Right kidney (tissue), 1 donor: ENCODE measurements around the gene NUP205.
"Not testable (repeated sequence)": the region's sequence is repeated elsewhere in the genome, so short reads cannot be mapped to it uniquely, and the experiment has no call there.

ENCODE experiments used
- DNase-seq: peaks from one replicate; pipeline ENCODE4 v3.0.0-alpha.2; 2016

The NUP205 gene

DNA sequence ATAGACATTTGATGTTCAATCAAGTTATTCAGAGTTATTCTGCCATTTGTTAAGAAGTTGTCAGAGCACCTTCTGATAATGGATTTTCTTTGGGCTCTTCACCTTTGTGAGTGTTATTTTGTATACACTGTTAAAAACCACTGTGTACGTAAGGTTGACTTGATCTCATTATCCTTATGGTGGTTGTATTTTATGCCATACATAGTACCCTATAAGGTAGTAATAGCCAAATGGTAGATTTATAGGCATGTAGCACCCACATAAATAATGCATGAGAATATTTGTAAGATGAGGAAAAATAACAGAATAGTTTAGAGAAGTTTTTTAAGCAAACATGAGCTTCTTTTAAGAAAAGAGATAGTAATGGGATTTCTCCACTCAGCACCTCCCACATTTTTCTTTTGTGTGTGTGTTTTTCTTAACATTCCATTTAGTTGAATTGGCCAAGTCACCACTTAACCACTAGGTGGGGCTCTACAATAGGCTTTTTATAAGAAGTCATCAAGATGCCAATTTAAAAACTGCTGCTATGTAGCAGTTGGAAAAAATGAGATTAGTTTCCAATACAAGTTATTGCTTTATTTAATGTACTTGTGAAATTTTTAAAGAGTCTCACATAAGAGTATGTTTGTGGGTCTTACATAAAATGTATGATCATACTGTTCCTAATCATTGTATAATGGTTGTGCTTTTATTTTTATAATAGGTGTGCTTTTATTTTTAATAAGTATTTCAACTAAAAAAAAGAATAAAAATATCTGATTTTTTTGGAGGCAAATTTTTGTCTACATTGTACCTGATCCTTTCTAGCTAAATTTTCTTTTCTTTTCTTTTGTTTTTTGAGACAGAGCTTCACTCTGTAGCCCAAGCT is 63.5 kb downstream of the NUP205 start:
- peak; percentile 24 for DNase-seq

DNA sequence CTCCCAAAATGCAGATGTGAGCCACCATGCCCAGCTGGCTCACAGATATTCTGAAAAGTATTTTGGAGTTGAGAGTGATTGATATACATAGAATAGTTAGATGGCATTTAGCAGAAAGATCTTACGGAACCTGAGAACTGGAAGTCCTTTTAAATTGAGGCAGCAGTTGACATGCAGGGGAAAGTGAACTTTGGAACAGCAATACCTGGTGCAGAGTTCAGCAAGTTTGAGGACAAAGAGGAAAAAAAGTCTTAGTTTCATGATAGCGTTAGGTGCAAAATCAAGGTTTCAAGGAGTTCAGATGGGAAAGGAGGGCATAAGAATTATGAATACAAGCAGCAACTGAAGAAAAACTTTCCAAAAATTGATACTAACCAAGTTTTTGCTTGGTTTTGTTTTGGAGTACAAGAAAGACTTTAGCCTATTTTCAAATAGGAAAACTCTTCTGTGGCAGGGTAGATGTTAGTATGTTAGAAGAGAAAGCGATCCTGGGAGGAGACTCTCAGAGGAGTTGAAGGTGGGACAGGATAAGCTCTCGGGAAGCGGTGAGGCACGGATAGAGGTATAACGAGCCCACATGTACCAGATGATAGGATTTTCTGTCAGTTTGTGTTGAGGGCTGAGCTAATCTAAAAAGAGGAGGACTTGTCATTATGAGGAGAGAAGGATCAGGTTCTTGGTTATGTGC is 76.6 kb downstream of the NUP205 start:
- DNase-seq = no peak

DNA sequence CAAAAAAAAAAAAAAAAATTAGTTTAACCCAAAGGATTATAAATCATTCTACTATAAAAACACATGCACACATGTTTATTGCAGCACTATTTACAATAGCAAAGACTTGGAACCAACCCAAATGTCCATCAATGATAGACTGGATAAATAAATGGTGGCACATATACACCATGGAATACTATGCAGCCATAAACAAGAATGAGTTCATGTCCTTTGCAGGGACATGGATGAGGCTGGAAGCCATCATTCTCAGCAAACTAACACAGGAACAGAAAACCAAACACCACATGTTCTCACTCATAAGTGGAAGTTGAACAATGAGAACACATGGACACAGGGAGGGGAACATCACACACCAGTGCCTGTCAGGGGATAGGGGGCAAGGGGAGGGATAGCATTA is 82.0 kb downstream of the NUP205 start:
- not testable (repeated sequence) for DNase-seq

DNA sequence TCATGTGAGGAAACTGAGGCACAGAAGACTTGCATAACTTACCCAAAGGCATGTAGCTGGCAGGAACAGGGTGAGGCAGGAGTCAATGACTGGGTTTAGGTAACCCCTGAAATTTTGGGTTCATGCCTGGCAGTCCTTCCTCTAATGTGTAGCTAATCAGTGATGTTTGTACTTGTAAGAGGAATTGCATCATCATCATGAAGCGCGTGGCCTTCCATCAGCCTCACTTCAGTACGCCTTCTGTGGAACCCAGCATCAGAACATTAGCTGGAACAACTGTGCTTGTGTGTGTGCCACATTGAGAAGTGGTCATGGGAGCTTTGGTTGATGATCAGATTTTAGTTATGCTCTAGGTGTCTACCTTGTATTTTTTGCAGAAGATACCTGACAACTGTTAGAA is 86.4 kb downstream of the NUP205 start:
- DNase-seq = no peak

DNA sequence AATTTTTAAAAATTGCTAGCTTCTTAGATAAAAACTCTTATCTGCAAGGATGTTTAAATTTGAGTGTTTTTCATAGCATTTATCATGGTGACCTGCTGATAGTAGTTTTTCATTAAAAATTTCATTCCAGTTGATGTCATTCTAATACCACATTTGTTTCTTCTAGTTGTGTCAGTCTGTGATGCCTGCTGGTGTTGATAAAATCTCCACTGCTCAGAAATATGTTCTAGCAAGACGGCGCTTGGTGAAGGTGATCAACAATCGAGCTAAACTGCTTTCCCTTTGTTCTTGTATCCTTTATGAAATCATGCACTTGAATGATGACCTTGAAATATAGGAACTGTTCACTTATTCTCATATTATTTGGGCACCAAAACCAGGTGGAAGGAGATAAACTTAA is 87.0 kb downstream of the NUP205 start:
- no peak for DNase-seq

DNA sequence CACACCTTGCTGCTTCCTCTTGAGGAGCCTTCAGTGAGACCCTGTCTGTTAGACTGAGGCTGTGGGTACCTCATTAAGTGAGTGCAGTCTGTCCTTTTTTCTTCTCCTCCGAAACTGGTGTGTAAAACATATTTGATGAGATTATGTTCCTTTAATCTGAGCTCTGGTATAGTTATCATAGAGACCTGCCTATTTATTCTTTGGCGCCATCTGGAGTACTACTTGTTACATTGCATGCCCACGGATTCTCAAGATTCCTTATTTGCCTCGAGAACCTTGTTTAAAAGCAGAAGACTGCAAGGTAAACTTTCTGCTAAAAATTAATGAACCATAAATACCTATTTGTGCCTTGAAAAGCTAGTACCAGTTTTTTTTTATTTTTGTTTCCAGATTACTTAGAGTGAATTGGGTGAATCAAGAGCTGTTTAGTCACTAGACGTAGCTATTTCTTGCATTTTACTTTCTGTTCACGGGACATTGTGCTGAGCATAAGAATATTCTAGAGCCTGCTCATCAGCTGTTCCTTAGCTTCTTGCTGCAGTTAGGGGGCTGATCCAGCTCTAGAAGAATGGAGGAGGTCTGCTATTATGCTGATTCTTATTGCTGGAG is 87.7 kb downstream of the NUP205 start:
- DNase-seq = no peak

DNA sequence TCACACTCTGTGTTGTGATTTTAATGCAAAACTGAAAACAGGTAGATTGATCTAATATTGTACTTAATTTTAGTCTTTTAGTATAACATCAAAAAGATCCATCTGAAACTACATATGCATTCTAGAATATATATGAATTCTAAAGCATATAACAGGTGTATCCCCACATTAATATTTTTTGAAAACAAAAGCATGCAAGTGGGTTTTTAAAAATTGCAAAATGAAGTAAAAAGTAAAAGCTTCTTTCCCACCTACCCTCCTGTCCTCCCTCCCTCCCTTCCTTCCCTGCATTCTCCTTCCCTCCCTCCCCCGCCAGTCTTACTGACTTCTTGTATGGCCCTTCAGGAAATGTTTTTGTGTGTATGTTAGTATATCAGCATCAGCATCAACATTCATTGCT is 90.0 kb downstream of the NUP205 start:
- no peak for DNase-seq

DNA sequence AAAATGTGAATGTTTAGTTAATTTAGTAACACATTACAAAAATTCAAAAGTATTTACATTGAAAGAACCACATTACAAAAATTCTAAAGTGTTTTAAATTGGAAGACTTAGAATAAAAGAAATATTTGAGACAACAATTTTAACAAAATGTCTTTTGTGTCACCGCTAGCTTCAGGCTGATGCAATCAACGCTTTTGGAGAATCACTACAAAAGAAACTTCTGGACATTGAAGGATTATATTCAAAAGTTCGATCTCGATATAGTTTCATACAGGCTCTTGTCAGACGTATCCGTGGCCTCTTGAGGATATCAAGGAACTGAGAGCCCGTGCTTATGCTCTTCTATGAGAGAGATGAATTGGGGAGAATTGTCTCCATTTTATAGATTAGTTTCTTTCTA is 90.5 kb downstream of the NUP205 start:
- DNase-seq = no peak

DNA sequence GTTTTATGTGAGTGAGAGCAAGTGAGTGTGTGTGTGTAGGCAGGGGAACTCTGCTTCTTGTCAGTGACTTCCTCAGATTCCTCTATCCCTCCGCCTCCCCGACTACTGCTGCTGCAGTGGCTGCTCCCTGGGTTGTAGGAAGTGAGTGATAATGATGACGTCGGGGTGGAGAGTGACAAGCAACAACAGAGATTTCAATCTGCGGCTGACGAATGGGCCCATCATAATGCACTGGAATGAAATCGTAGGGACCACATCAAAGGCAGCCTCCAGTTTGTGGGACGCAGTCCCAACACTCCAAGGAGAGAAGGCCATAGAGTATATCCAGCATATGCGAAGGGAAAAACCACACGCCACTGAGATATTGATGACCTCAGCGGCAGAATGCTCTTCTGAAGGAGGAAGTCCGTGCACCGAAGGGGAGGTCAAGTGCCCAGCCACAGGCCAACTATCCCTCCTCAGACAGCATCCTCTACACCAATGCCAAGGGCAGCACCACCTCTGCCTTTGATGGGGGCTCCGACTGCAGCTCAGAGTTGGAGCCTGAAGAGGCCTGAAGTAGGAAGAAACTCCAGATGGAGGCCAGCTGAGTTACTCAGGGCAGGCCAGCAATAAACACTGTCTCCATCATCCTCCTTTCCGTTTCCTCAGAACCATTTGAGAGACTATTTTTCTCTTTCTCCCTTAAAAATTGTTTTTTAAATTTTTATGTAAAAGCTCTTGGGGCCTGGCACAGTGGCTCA is 93.3 kb downstream of the NUP205 start:
- no peak for DNase-seq

DNA sequence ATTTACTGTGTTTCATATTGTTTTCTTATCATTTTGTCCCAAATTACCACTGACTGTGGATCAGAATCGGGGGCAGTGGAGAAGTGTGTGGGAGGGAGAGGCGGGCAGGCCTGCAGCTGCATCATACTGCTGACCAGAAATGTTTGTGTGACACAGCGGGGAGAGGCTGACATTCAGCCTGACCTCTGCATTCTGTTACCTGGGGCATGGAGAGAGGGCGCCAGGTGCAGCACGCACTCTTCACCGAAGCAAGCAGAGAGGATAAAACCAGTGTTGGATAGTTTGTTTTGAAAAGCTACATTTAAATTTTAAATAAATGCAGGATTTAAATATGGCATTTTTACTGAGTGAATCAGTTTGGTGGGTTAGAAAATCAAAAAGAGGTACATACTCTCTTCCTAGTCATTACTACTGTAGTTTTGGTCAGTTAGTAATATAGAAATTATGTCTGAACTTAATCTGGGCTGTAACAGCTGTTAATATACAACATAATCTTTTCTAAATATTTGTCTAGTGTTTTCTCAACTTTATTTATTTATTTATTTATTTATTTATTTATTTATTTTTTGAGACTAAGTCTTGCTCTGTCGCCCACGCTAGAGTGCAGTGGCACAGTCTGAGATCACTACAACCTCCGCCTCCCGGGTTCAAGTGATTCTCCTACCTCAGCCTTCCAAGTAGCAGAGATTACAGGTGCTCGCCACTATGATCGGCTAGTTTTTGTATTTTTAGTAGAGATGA is 95.8 kb downstream of the NUP205 start:
- peak; percentile 47 for DNase-seq

DNA sequence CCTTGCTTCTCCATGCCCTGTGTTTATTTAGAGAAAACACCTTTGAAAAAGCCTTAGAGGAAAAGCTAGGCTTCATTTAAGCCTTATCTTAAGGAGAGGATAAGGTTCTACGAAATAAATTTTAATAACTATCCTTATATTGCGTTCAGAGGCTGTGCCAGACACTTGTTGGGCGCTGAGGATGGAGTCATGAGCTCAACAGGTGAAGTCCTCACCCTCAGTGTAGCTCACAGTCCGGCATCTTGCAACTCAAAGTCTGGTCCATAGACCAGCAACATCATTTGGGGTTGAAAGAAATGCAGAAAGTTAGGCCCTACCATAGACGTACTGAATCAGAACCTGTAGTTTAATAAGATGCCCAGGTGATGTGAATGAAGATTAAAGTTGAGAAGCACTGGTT is 100.8 kb downstream of the NUP205 start:
- DNase-seq = no peak

DNA sequence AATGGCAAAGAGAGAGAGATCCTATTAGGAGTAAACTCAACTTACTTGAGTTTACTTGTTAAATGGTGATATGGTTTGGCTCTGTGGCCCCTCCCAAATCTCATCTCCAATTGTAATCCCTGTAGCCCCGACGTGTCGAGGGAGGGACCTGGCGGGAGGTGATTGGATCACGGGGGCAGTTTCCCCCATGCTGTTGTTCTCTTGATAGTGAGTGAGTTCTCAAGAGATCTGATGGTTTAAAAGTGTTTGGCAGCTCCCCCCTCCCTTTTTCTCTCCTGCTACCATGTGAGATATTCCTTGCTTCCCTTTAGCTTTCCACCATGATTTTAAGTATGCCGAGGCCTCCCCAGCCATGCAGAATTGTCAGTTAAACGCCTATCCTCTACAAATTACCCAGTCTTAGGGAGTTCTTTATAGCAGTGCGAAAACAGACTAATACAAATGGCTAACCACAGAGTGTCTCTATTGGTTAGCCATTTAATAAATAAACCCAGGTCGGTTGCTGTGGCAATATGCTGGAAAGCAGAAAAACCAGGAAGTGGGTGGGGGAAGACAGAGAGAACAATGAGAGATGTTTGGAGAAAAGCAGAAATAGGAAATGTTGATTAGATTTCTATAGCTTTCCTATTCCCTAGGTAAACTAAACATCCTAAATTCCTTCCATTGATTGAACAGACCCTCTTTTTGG is 101.6 kb downstream of the NUP205 start:
- DNase-seq = no peak

DNA sequence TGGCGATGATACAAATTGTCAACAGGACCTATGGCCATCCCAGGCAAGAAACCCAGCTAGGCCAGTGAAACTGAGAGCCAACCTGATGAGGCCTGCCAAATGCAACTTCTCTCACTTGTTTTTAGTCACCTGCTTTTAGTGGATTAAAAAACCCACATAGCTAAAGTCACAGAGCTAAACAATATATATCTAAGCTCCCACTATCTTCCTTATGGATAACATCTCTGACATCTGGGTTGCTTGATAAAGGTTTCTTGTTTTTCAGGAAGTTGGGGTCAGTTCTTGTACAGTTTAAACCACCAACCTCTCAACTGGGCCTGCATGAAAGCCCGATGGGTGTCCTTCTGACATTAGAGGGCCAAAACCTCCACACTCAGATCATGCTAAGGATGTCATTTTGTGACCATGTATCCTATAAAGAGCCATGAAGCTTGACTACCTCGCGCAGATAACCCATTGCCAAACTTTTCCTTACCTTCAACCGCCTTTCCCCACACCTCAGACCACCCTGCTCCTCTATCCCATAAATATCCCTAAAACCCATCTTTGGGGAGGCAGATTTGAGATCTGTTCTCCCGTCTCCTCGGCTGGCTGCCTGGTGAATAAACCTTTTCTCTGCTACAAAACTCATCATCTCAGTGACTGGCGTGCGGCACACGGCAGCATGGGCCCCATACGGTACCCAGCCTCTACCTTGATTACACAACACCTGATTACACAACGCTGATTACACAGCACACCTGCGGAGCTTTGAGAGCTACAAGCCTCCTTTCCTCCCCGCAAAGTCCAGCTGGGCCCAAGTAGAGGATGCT is 103.8 kb downstream of the NUP205 start:
- no peak for DNase-seq

DNA sequence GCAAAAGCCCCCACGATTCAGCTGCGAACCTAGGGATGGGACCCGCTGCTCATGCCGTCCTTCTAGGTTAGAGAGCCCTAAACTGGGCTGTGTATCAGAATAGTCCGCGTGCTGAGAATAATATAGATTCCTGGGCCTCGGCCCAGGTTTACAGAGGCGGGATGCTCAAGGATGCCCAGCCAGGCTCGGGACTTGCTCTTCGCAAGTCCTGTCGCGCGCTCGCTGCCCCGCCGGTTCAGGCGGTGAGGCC is 104.3 kb downstream of the NUP205 start:
- DNase-seq = no peak

DNA sequence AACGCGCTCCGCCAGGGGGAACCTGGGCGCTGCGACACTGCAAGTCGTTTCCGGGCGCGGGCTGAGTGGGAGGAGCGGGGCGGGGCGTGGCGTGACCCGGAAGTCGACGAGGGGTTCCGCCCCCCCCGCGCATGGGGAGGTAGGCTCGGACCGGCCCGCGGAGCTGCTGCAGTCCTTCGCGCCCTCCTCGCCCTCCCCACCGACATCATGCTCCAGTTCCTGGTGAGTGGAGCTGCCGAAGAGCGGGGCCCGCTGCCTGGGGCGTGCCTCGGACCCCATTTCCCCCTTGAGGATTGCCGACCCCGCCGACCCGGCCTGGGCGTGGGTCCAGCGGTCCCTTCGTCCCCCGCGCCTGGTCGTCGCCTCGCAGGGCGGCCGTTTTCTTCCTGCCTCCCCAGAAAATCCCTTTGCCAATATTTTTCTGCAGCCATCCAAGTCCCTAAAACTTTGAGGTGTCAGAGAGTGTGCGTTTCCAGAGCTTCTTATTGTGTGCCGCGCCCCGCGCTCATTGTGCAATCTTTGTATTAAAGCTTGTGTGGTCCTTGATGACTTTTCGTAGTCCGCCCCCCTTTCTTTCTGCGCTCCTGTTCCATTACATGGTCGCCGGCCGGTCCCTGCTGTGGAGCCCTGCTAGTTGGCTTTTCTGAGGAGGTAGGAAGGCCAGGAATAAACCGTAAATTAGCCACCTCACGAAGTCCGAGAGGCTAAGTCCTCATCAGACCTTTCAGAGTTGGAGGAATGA is 104.8 kb downstream of the NUP205 start, which contains the start of gene STMP1:
Gene STMP1, plus strand, starts transcription at position 142 of the 742 bp plus-strand sequence.
- DNase-seq = peak; percentile 95

DNA sequence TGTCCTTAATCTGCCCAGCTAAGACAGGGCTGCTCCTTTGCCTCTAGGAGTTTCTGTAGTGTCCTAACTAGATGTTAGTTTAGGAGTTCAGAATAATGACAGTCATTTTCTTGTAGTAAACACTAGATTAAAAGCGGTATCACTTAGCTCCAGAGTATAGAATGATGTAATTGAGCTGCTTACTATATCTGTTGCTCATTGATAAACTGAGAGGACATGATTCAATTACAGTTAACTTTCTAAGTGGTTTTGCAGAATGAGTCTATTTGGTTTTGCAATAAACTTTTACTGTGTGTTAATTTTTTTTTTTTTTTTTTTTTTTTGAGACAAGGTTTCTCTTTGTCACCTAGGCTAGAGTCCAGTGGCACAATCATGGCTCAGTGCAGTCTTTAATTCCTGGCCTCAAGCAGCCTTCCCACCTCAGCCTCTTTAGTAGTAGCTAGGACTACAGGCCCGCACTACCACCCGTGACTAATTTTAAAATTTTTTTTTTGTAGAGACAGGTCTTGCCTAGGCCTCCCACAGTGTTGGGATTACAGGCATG is 106.4 kb downstream of the NUP205 start:
- no peak for DNase-seq

DNA sequence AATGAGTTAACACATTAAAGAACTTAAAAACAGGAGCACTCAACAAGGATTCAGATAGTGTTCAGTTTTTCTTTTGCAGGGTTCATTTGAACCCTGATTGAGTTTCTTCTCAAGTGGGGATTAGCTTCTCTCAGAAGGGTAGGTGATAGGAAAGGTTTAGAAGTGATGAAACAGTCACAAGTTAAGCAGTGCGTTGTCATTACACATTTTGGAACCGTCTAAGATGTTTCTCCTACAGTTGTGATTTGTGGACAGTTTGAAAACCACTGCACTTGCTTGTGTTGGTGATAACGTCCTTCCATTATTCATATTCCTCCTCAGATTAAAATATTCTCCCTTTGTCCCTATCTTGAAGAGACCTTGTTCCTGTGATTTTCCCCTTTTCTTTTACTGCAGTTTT is 107.3 kb downstream of the NUP205 start:
- DNase-seq = no peak

DNA sequence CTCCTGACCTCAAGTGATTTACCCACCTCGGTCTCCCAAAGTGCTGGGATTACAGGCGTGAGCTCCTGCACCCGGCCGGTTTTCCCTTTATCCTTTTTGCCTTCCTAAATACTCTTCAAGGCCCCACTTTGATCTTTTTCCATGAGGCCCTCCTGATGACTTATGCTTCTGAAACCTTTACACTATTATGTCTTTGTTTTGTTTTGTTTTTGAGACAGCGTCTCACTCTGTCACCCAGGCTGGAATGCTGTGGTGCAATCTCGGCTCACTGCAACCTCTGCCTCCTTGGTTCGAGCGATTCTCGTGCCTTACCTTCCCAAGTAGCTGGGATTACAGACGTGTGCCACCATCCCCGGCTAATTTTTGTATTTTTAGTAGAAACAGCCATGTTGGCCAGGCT is 108.4 kb downstream of the NUP205 start:
- no peak for DNase-seq

DNA sequence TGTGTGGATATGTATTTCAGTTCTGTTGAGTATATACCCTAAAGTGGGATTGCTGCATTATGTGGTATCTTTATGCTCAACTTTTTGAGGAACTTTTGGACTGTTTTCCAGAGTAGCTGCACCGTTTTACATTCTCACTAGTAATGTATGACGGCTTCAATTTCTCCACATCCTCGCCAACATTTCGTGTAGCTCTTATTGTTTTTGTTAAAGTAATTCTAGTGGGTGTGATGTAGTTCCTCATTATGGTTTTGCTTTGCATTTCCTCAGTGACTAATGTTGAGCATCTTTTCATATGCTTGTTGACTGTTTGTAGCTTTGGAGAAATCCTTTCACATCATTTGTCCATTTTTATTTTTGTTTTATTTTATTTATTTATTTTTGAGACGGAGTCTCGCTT is 109.1 kb downstream of the NUP205 start:
- no peak for DNase-seq

DNA sequence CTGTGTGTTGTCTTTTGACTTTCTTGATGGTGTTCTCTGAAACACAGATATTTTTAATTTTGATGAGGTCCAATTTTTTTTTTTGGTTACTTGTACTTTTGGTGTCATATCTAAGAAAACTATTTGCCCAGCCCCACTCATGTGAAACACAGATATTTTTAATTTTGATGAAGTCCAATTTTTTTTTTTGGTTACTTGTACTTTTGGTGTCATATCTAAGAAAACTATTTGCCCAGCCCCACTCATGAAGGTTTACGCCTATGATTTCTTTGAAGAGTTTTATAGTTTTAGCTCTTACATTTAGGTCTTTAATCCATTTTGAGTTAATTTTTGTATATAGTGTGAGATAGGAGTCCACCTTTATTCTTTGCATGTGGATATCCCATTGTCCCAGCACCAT is 109.9 kb downstream of the NUP205 start:
- DNase-seq = not testable (repeated sequence)
